GM06990 (cell line): ENCODE data around the gene SLC6A2.

Source experiments
- DNase-seq: peaks from one replicate; pipeline ENCODE4 v3.0.0-alpha.2; 2011; ENCODE audit not compliant: insufficient read length; ENCODE audit errors: extremely low read depth
- H3K27me3 ChIP-seq: replicated peaks from 2 replicates; pipeline ENCODE4 v1.6.0; 2011; ENCODE audit warnings: low read length; ENCODE audit not compliant: control insufficient read depth, insufficient read depth
- H3K36me3 ChIP-seq: 2 replicates; pipeline ENCODE4 v1.5.1; 2011; ENCODE audit warnings: low read length; ENCODE audit not compliant: control insufficient read depth, insufficient read depth
- H3K4me3 ChIP-seq: replicated peaks from 2 replicates; pipeline ENCODE4 v1.5.1; 2011; ENCODE audit warnings: low read depth, mild to moderate bottlenecking, control low read depth, low read length
- TF ChIP-seq, protein P1 (sequence below): IDR thresholded peaks from 2 replicates; pipeline ENCODE4 v1.5.1; 2011; ENCODE audit warnings: low read length, control low read depth, mild to moderate bottlenecking, inconsistent platforms; ENCODE audit not compliant: insufficient read depth, poor library complexity, severe bottlenecking

The SLC6A2 gene

DNA sequence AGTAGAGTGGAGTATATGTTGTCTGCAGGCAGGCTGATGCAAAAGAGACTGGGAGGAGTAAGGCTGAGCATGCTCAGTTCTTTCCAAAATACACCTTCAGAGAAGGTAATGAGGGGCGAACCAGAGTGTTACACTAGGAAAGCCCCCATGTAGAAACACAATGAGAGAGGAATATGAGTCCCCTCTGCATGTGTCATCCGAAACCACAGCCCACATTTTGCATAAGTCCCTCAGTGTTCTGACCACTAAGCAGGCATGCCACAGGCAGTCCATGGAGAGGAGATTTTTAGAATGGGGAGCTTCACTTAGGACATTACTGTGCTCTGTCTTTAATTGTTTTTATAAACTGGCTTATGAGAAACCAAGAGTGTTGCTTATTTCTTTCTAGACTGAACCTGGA lies 32.0 kb downstream of the SLC6A2 start:
- TF ChIP-seq, protein P1, sequence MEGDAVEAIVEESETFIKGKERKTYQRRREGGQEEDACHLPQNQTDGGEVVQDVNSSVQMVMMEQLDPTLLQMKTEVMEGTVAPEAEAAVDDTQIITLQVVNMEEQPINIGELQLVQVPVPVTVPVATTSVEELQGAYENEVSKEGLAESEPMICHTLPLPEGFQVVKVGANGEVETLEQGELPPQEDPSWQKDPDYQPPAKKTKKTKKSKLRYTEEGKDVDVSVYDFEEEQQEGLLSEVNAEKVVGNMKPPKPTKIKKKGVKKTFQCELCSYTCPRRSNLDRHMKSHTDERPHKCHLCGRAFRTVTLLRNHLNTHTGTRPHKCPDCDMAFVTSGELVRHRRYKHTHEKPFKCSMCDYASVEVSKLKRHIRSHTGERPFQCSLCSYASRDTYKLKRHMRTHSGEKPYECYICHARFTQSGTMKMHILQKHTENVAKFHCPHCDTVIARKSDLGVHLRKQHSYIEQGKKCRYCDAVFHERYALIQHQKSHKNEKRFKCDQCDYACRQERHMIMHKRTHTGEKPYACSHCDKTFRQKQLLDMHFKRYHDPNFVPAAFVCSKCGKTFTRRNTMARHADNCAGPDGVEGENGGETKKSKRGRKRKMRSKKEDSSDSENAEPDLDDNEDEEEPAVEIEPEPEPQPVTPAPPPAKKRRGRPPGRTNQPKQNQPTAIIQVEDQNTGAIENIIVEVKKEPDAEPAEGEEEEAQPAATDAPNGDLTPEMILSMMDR: no peak
- no peak for DNase-seq
- no peaks in the 10 kb centered on the region for H3K36me3 ChIP-seq

DNA sequence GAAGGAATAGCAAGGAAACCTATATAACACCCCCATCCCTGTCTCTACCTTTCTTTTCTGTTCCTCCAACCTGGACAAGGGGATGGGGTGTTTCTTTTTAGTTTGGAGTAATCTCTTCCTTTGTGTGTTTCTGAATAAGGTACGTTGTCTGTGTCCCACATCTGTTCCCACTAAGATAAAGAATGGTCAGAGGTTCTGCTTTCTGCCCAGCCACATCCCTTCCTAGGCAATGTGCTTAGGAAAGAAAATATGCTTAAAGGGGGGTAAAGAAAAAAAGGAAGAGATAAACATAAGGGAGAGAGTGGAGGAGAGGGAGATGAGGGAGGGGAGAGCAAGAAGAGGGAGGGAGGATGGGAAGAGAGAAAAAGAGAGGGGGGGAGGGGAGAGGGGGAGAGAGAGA lies 35.1 kb downstream of the SLC6A2 start:
- H3K27me3 ChIP-seq: peaks cover 2% of the 10 kb centered on the region; the same call in 1 of the 2 replicates
- H3K36me3 ChIP-seq: no peaks in the 10 kb centered on the region
- TF ChIP-seq, protein P1: no peak
- no peak overlapping the region for H3K4me3 ChIP-seq
- DNase-seq: no peak

More for the DNA sequence above, 32.0 kb downstream of the SLC6A2 start:
- H3K27me3 ChIP-seq: peaks cover 2% of the 10 kb centered on the region; the same call in 1 of the 2 replicates
- no peak overlapping the region for H3K4me3 ChIP-seq

DNA sequence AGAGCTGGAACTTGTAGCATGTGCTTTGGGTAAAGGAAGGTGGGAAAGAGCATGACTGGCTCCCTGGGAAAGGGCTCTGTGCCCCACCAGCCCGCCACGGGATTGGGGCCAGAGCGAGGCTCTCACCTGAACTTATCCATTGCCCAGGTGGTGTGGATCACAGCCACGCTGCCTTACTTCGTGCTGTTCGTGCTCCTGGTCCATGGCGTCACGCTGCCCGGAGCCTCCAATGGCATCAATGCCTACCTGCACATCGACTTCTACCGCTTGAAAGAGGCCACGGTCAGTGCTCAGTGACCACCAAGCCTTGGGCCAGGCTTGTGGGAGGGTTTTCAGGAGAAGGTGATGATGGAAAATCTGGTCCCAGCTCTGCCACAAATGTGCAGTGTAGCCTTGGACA lies 36.0 kb downstream of the SLC6A2 start:
- Histone ChIP-seq H3K27me3 (peaks cover 2% of the 10 kb centered on the region; the same call in 1 of the 2 replicates), H3K36me3 (no peaks in the 10 kb centered on the region), H3K4me3 (no peak overlapping the region)
- no peak for DNase-seq
- TF ChIP-seq, protein P1: no peak

DNA sequence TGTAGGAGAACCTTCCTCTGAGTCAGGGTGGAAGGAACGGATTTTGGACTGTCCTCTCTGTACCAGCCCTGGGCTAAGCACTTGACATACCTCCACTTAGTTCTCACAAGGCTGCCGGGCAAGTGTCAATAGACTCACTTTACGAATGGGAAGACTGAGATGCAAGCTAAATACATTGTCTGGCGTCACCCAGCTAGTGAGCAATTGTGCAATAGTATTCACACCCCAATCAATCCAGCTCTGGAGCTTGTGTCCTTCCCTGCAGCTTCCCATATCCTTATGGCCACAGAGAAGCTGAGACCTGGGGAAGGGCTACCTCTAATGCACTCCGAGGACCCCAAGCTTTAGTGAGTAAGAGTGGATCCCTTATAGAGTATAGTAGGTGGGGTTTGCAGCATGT lies 39.8 kb downstream of the SLC6A2 start:
- TF ChIP-seq, protein P1: no peak
- no peak for DNase-seq
- H3K36me3 ChIP-seq: no peaks in the 10 kb centered on the region
- H3K4me3 ChIP-seq: no peak overlapping the region
- peaks cover 2% of the 10 kb centered on the region for H3K27me3 ChIP-seq

DNA sequence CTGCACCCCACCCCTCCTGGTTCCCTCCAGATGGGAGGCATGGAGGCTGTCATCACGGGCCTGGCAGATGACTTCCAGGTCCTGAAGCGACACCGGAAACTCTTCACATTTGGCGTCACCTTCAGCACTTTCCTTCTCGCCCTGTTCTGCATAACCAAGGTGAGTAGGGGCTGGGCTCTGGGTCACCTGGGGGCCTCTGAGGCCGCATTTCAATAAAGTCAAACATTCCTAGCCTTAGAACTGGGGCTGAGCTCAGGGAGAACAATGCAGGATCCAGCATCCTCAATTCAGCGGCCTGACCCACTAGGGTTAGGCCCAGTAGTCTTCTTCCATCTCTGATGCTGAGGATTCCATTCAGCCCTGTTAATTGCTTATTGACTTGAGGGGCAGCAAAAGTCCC lies 42.1 kb downstream of the SLC6A2 start:
- TF ChIP-seq, protein P1: no peak
- H3K27me3 ChIP-seq: no peaks in the 10 kb centered on the region; the same call in 1 of the 2 replicates

DNA sequence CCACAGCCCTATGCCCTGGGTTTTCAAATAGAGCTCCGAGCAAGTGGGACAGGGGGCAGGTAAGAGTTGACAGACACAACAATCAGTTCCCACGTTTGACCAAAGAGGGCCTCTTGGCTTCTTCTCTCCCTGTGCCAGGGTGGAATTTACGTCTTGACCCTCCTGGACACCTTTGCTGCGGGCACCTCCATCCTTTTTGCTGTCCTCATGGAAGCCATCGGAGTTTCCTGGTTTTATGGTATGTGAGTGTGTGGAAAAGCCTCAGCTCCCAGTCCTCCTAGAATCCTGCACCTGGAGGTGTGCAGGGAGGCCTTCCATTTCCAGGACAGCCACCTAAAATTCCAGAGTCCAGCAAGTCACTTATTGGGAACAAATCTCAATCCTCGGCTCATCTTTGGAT lies 42.5 kb downstream of the SLC6A2 start:
- no peaks in the 10 kb centered on the region; the same call in 1 of the 2 replicates for H3K27me3 ChIP-seq
- no peak overlapping the region for H3K4me3 ChIP-seq
- TF ChIP-seq, protein P1: no peak
- DNase-seq: no peak
- no peaks in the 10 kb centered on the region for H3K36me3 ChIP-seq

More for the DNA sequence above, 42.1 kb downstream of the SLC6A2 start:
- no peak overlapping the region for H3K4me3 ChIP-seq
- DNase-seq: no peak
- no peaks in the 10 kb centered on the region for H3K36me3 ChIP-seq
